ENCODE data around the gene MALSU1.

MALSU1 gene

DNA sequence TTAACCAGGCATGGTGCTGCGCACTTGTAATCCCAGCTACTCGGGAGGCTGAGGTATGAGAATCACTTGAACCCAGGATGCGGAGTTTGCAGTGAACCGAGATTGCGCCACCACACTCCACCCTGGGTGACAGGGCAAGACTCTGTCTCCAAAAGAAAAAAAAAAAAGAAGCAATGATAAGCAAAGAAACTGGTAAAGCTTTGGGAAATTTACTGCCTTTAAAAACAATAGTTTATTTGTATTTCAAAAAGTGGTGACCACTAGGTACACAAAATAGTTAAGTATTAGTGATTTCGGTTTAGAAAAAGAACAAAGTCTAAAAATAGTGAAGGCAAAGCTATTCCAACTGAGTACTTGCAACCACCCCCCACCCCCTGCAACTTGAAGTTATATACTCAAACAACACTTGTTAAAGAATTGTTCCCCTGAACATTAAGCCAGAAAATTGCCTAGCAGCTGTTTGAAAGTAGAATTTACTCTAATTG is 37.7 kb downstream of the MALSU1 start:
- DNase-seq = no peak

GRCh38 chr7:23337374-23337773 is 38.2 kb downstream of the MALSU1 start:
- DNase-seq = no peak

DNA sequence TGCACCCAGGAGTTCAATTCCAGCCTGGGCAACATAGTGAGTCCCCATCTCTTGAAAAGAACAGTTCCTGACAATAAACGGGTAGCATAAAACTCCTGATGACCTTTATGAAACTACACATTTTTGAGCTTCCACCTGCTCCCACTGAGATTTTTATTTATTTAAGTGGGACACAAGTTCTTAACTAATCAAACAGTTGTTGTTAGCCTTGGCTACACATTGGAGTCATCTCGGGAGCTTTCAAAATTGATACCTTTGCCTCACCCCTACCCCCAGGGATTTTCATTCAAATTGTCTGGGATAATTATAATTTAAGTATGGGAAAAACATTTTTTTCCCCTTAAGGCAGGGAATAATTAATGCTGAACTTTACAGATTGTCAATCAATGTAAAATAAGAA is 39.3 kb downstream of the MALSU1 start:
- DNase-seq = no peak

GRCh38 chr7:23338863-23339262 is 39.7 kb downstream of the MALSU1 start:
- no peak for DNase-seq

DNA sequence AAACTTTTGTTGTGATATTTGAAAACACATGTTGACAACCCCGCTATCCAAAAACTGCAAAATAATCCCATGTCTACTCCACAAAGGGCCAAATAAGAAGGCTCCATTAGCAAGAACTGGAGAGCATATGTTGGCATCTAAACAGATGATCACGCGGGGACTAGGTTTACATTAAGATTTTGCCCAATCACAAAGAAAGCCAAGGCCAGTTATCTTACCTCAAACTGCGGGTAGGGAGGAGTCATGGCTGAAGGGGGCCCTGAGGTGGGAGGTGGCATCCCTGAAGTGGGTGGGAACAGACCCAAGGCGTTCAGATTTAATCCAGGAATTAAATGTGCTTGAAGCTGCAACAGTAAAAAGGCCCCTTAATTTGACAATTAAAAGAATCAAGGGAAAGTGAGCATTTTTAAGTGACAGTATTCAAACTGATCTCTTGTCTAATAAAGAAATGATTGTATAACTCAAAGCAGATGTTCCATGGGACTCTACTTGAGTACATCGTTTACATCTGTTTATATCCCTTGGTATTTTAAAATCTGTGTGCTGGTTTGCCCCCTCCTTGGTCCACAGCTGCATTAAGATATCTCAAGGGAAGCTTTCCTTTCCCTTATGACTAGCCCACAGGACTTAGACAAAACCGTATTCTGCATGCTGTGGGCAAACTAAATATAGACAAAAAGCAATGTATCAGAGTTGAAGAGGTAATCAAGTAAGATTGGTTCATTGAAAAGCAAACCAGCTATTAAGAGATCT is 42.9 kb downstream of the MALSU1 start:
- DNase-seq = no peak

DNA sequence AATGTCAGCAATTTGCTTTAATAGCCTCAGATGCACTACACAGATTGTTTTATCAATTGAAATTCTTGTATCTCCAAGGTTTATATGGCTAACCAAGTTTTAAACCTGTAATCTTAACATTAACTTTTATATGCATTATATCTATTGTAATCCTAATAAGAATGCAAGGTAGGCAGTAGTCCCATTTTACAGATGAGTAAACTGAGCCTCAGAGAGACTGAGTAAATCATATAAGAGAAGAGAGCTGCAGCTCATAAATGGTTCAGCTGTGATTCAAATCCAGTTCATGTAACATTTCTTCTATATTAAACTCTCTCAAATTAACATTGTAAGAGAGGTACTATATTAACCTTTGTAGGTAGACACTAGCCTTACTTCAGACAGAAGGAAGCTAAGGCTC is 44.0 kb downstream of the MALSU1 start:
- no peak for DNase-seq

- no peak for DNase-seq
These were observed 44.8 kb downstream of the MALSU1 start for GRCh38 chr7:23343806-23344475.

GRCh38 chr7:23345601-23346000 is 46.5 kb downstream of the MALSU1 start:
- no peak for DNase-seq

DNA sequence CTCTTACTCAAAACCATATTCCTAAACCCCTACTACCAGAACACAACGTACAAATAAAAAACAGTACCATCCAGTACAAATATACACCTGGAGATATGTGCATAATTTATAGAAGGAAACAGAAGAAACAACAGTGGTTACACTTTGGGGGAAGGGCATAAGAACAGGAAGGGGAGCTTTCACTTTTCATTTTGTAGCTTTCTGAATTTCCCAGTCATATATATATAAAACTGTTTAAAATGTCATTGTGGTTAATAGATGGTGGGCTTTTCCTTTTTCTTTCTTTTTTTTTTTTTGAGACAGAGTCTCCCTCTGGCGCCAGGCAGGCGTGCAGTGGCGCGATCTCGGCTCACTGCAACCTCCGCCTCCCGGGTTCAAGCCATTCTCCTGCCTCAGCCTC is 47.2 kb downstream of the MALSU1 start:
- peak; percentile 34 for DNase-seq

GRCh38 chr7:23347033-23347681 is 48.0 kb downstream of the MALSU1 start:
- DNase-seq = no peak

DNA sequence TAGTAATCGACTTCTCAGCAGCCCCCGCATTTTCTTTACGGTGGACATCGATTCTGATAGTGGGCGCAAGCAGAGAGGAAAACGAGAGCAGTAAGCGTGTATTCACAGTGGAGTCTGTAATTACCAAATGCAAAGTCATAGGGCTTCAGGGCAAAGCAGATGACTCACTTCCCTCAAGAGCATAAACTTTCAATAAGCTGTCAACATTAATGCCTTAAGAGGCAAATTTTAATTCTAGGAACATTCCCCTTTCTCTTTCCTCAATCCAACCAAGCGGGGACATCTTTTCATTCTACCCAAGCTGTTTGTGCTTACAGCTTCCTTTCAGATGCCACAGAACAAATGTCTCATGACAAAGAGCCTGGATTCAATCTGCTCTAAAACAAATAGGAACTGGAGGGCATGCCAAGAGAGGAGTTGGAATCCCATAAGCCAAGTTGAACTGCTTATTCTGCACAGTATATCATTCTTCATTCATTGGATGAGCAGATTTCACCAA is 48.6 kb downstream of the MALSU1 start:
- DNase-seq = no peak

- no peak for DNase-seq
These were observed 50.5 kb downstream of the MALSU1 start for GRCh38 chr7:23349484-23350157.

- DNase-seq = no peak
These were observed 51.3 kb downstream of the MALSU1 start for GRCh38 chr7:23350466-23350865.

- no peak for DNase-seq
These were observed 54.0 kb downstream of the MALSU1 start for GRCh38 chr7:23353172-23353571.

DNA sequence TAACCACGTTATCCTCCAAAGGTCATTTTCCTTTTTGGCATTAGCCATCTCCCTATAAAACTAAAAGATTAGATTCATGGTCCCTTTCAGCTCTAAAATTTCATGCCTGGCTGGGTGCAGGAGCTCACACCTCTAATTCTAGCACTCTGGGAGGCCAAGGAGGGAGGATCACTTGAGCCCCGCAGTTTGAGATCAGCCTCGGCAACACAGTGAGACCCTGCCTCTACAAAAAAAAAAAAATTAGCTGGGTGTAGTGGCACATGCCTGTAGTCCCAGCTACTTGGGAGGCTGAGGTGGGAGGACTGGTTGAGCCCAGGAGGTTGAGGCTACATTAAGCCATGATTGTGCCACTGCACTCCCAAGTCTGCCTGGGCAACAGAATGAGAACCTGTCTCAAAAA is 57.0 kb downstream of the MALSU1 start:
- DNase-seq = no peak

DNA sequence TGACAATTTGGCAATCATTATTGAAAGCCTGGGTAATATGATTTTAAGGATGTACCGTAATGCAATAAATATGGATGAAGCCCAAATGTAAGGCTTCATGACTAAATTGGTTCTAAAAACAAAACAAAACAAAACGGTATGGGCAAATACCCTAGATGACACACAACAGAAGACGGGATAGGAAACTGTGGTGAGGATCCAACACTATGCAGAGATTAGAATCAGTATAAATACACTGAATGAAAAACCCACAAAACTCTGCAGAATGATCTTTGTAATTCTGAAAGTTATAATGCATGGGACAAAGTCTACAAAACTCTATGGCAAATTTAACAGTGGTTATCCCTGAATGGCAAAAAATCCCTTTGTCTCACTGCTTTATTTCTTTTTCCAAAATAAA is 57.6 kb downstream of the MALSU1 start:
- peak; percentile 6 for DNase-seq

DNA sequence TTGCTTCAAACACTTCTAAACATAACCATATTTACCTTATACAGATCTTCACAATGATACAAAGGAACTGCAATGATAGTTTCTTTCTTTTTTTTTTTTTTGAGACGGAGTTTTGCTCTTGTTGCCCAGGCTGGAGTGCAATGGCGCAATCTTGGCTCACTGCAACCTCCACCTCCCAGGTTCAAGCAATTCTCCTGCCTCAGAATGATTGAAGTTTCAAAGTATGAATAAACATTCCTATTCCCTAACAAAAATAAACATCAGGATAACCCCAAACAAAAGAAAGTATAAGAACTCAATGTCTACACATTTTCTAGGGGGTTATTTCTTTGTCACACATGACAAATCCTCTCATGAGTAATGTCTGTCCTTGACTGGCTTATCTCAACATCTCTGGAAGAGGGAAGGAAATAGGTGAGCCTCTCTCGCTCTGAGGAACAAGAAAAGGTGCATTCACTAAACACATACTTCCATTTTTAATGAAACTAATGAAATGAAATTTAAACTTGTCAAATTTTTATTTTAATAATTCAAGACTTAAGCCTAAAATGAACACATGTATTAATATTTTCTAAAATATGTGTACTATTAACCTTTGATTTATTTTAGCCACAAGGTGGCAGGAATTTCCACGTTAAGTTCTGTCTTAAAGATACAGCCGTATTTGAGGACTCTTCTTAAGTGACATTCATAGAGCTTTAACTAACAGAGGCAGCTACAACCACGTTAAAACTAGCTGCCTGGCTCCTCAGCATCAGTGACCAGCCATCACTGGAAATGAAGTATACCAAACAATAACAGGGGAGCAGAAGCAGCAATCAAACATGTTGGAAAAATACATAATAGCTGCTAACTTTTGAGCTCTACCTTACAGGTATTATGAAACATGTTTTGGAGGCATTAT is 58.3 kb downstream of the MALSU1 start:
- DNase-seq = peak; percentile 27

DNA sequence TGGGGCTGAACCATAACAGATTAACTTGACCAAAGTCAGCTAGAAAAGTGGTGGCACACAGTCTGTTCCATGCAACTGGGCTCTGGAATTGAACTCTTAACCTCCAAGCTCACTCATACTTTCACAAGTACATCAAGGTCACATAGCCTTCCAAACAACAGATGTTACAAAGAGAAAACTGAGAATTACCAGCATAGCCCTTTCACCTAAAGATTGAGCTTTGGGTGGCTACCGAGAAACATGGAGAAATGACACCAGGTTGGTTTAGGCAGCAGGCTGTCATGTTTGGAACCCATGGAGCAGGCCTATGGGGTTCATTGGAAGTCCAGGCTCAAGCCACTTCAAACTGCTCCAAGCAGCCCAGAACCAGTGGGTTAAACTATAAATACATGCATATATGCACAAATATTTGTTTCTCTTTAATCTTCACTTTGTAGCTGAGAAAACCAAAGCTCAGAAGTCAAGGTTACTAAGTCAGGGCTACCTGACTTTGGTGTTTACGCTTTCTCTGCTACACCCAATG is 59.1 kb downstream of the MALSU1 start:
- DNase-seq = no peak

Measured in CD4-positive, alpha-beta T cell treated with Interleukin-10 for 1 hour (primary cell).